DND-41 (cell line): ENCODE data around the gene LYST.
"Not testable (repeated sequence)": the region's sequence is repeated elsewhere in the genome, so short reads cannot be mapped to it uniquely, and the experiment has no call there.

Experiments used
- EZH2 ChIP-seq: IDR thresholded peaks from 3 replicates; pipeline ENCODE4 v1.6.1; 2012; ENCODE audit warnings: borderline replicate concordance, low read depth, mild to moderate bottlenecking, moderate library complexity, low read length, inconsistent platforms; ENCODE audit not compliant: severe bottlenecking
- TF ChIP-seq, protein P1 (sequence below): IDR thresholded peaks from 2 replicates; pipeline ENCODE4 v1.5.1; 2012; ENCODE audit warnings: borderline replicate concordance, low read length, moderate library complexity, mild to moderate bottlenecking; ENCODE audit not compliant: poor library complexity, severe bottlenecking; ENCODE audit errors: extremely low read depth

DNA sequence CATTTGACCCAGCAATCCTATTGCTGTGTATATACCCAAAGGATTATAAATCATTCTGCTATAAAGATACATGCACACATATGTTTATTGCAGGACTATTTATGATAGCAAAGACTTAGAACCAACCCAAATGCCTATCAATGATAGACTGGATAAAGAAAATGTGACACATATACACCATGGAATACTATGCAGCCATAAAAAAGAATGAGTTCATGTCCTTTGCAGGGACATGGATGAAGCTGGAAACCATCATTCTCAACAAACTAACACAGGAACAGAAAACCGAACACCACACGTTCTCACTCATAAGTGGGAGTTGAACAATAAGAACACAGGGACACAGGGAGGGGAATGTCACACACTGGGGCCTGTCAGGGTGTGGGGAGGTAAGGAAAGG lies 37.1 kb upstream of the LYST start:
- TF ChIP-seq, protein P1, sequence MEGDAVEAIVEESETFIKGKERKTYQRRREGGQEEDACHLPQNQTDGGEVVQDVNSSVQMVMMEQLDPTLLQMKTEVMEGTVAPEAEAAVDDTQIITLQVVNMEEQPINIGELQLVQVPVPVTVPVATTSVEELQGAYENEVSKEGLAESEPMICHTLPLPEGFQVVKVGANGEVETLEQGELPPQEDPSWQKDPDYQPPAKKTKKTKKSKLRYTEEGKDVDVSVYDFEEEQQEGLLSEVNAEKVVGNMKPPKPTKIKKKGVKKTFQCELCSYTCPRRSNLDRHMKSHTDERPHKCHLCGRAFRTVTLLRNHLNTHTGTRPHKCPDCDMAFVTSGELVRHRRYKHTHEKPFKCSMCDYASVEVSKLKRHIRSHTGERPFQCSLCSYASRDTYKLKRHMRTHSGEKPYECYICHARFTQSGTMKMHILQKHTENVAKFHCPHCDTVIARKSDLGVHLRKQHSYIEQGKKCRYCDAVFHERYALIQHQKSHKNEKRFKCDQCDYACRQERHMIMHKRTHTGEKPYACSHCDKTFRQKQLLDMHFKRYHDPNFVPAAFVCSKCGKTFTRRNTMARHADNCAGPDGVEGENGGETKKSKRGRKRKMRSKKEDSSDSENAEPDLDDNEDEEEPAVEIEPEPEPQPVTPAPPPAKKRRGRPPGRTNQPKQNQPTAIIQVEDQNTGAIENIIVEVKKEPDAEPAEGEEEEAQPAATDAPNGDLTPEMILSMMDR, result not testable (repeated sequence)
- not testable (repeated sequence) for TF ChIP-seq EZH2
